Neural cell (in vitro differentiated cells): ENCODE results near the gene COL4A1.
"Not testable (repeated sequence)": the region's sequence is repeated elsewhere in the genome, so short reads cannot be mapped to it uniquely, and the experiment has no call there.

Source experiments
- RAD21 ChIP-seq: fragments of 450-650 bp; conservative IDR thresholded peaks from 2 replicates; pipeline ENCODE4 v1.6.1; 2014; ENCODE audit warnings: antibody characterized with exemption, mild to moderate bottlenecking, moderate library complexity
- TF ChIP-seq, protein P1 (sequence below): IDR thresholded peaks from 2 replicates; pipeline ENCODE4 v1.6.1; 2012; ENCODE audit warnings: borderline replicate concordance
- TF ChIP-seq, protein P2 (sequence below): fragments of 450-650 bp; IDR thresholded peaks from 2 replicates; pipeline ENCODE4 v1.5.1; 2014; ENCODE audit warnings: antibody characterized with exemption, mild to moderate bottlenecking, moderate library complexity; ENCODE audit not compliant: poor library complexity, severe bottlenecking

DNA sequence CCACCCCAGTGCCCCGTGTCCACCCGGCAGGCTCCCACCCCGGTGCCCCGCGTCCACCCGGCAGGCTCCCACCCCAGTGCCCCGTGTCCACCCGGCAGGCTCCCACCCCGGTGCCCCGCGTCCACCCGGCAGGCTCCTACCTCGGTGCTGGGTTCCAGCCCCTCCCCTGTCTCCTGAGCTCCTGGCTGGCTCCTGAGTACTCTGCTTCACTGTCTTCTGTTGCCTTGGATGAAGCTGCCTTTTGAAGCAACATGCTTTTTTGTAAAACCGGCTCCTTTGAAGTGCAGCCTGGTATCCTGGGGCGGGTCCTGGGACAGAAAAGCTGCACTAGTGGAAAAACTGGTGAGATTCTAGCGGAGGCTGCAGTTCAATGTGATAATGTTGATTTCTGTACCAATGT lies 6.8 kb upstream of the COL4A1 start:
- TF ChIP-seq, protein P1, sequence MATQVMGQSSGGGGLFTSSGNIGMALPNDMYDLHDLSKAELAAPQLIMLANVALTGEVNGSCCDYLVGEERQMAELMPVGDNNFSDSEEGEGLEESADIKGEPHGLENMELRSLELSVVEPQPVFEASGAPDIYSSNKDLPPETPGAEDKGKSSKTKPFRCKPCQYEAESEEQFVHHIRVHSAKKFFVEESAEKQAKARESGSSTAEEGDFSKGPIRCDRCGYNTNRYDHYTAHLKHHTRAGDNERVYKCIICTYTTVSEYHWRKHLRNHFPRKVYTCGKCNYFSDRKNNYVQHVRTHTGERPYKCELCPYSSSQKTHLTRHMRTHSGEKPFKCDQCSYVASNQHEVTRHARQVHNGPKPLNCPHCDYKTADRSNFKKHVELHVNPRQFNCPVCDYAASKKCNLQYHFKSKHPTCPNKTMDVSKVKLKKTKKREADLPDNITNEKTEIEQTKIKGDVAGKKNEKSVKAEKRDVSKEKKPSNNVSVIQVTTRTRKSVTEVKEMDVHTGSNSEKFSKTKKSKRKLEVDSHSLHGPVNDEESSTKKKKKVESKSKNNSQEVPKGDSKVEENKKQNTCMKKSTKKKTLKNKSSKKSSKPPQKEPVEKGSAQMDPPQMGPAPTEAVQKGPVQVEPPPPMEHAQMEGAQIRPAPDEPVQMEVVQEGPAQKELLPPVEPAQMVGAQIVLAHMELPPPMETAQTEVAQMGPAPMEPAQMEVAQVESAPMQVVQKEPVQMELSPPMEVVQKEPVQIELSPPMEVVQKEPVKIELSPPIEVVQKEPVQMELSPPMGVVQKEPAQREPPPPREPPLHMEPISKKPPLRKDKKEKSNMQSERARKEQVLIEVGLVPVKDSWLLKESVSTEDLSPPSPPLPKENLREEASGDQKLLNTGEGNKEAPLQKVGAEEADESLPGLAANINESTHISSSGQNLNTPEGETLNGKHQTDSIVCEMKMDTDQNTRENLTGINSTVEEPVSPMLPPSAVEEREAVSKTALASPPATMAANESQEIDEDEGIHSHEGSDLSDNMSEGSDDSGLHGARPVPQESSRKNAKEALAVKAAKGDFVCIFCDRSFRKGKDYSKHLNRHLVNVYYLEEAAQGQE, result not testable (repeated sequence)
- TF ChIP-seq, protein P2, sequence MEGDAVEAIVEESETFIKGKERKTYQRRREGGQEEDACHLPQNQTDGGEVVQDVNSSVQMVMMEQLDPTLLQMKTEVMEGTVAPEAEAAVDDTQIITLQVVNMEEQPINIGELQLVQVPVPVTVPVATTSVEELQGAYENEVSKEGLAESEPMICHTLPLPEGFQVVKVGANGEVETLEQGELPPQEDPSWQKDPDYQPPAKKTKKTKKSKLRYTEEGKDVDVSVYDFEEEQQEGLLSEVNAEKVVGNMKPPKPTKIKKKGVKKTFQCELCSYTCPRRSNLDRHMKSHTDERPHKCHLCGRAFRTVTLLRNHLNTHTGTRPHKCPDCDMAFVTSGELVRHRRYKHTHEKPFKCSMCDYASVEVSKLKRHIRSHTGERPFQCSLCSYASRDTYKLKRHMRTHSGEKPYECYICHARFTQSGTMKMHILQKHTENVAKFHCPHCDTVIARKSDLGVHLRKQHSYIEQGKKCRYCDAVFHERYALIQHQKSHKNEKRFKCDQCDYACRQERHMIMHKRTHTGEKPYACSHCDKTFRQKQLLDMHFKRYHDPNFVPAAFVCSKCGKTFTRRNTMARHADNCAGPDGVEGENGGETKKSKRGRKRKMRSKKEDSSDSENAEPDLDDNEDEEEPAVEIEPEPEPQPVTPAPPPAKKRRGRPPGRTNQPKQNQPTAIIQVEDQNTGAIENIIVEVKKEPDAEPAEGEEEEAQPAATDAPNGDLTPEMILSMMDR, result not testable (repeated sequence)
- TF ChIP-seq RAD21, result not testable (repeated sequence)
